HCT116 (cell line): ENCODE measurements around the gene PLBD2. TPM values are rescaled to one million over a fixed set of nuclear protein-coding genes. Genes with fewer than 3 reads are reported as not detected.

Experiments used
- ATAC-seq: fragments of 200-7000 bp; cut with Tn5 transposase; 2 replicates; pipeline ENCODE4 v1.9.1; 2020; ENCODE audit warnings: mild to moderate bottlenecking, moderate library complexity
- BruUV-seq: library from RNA; stranded (reverse); fragments of 400-500 nt; replicated peaks from 2 replicates; lab custom pipeline; 2021; lab: Mats Ljungman, UMichigan
- CTCF ChIA-PET: fragments of 300-600 bp; sonication (Branson Sonifier 250); formaldehyde crosslinking; loops from one replicate; lab custom pipeline; 2021; ENCODE audit warnings: antibody characterized with exemption; lab: Charles Lee
- POLR2A ChIA-PET: fragments of 300-600, 350-600 bp; sonication (Branson Sonifier 250); formaldehyde crosslinking; loops from one replicate; lab custom pipeline; 2021; ENCODE audit warnings: antibody characterized with exemption; lab: Charles Lee
- RAD21 ChIA-PET, 2 experiments: fragments of 300-600 bp; sonication (Branson Sonifier 250); formaldehyde crosslinking; loops; one replicate each; lab custom pipeline; 2023; ENCODE audit warnings: low total read pairs in 2 of 2; ENCODE audit not compliant: uncharacterized antibody in 2 of 2, unreplicated experiment in 2 of 2, low non-redundant PET in 1 of 2; lab: Charles Lee
- DNase-seq: peaks from one replicate; pipeline ENCODE4 v3.0.0-alpha.2; 2010; ENCODE audit warnings: low read depth, low spot score
- H2AFZ ChIP-seq: fragments of 200-600 bp; shearing (Covaris generic), sonication (generic); 2 replicates; pipeline ENCODE4 v1.6.1; 2017; ENCODE audit warnings: low read depth, mixed run types, mixed read lengths, antibody characterized with exemption, low read length; ENCODE audit not compliant: poor library complexity, severe bottlenecking
- H3K27ac ChIP-seq: 2 replicates; pipeline ENCODE4 v1.5.1; 2012; ENCODE audit warnings: low read depth, low read length
- H3K27me3 ChIP-seq: fragments of 200-600 bp; sonication (generic); 2 replicates; pipeline ENCODE4 v1.6.1; 2016; ENCODE audit warnings: mixed run types, low read length, mixed read lengths; ENCODE audit not compliant: insufficient read depth
- H3K36me3 ChIP-seq, 2 experiments: fragments of 200-500 bp in 1 of 2; fragments of 200-600 bp in 1 of 2; sonication (Bioruptor generic) in 1 of 2; sonication (generic) in 1 of 2; 2 replicates each; pipeline versions ENCODE4 v1.5.1 to v1.6.1; 2014 to 2016; ENCODE audit warnings: low read length in 2 of 2, inconsistent platforms in 1 of 2, mixed read lengths in 1 of 2, mixed run types in 1 of 2; ENCODE audit not compliant: insufficient read depth in 2 of 2, control insufficient read depth in 1 of 2
- H3K4me1 ChIP-seq, 2 experiments: fragments of 200-600 bp in 1 of 2; sonication (generic) in 1 of 2; 2 replicates each; pipeline versions ENCODE4 v1.5.1 to v1.6.1; 2012 to 2017; ENCODE audit warnings: low read length in 2 of 2, inconsistent platforms in 1 of 2, mild to moderate bottlenecking in 1 of 2, mixed read lengths in 1 of 2, mixed run types in 1 of 2, moderate library complexity in 1 of 2; ENCODE audit not compliant: insufficient read depth in 2 of 2, control insufficient read depth in 1 of 2
- H3K4me2 ChIP-seq: fragments of 200-600 bp; sonication (generic); 2 replicates; pipeline ENCODE4 v1.6.1; 2017; ENCODE audit warnings: mixed run types, low read length, mixed read lengths
- H3K4me3 ChIP-seq, 2 experiments: fragments of 200-600 bp in 1 of 2; sonication (generic) in 1 of 2; replicated peaks in 1 of 2; 2 replicates each; pipeline ENCODE4 v1.5.1; 2011 to 2016; ENCODE audit warnings: low read length in 2 of 2, control low read depth in 1 of 2, low read depth in 1 of 2, mild to moderate bottlenecking in 1 of 2, mixed read lengths in 1 of 2, mixed run types in 1 of 2
- H3K79me2 ChIP-seq: fragments of 200-600 bp; sonication (generic); 2 replicates; pipeline ENCODE4 v1.6.1; 2017; ENCODE audit warnings: mild to moderate bottlenecking, mixed run types, low read length, moderate library complexity, mixed read lengths; ENCODE audit not compliant: insufficient read depth
- H3K9ac ChIP-seq: fragments of 200-600 bp; sonication (generic); 2 replicates; pipeline ENCODE4 v1.6.1; 2016; ENCODE audit warnings: low read length, mixed read lengths
- H3K9me2 ChIP-seq: fragments of 200-600 bp; sonication (generic), shearing (Covaris generic); 2 replicates; pipeline ENCODE4 v1.6.1; 2017; ENCODE audit warnings: mixed run types, mild to moderate bottlenecking, moderate library complexity; ENCODE audit not compliant: insufficient read depth
- H3K9me3 ChIP-seq, 2 experiments: fragments of 200-500 bp in 1 of 2; fragments of 200-600 bp in 1 of 2; sonication (Bioruptor generic) in 1 of 2; sonication (generic) in 1 of 2; 2 replicates each; pipeline ENCODE4 v1.6.1; 2014 to 2017; ENCODE audit warnings: low read length in 2 of 2, mixed read lengths in 2 of 2, inconsistent platforms in 1 of 2, low read depth in 1 of 2, mild to moderate bottlenecking in 1 of 2, mixed run types in 1 of 2, moderate library complexity in 1 of 2; ENCODE audit not compliant: control insufficient read depth in 1 of 2, insufficient read depth in 1 of 2
- H4K20me1 ChIP-seq: fragments of 200-600 bp; sonication (generic), shearing (Covaris generic); 2 replicates; pipeline ENCODE4 v1.6.1; 2017; ENCODE audit warnings: mixed run types, mild to moderate bottlenecking, moderate library complexity; ENCODE audit not compliant: insufficient read depth
- EGR1 ChIP-seq: IDR thresholded peaks from 2 replicates; pipeline ENCODE4 v1.6.1; 2012; ENCODE audit warnings: low read depth
- ELF1 ChIP-seq: IDR thresholded peaks from 2 replicates; pipeline ENCODE4 v1.6.1; 2012; ENCODE audit warnings: low read depth, borderline replicate concordance
- EZH2 ChIP-seq: fragments of 200-600 bp; sonication (generic); IDR thresholded peaks from 2 replicates; pipeline ENCODE4 v1.6.1; 2017; ENCODE audit warnings: antibody characterized with exemption, mixed run types
- POLR2AphosphoS5 ChIP-seq: IDR thresholded peaks from 2 replicates; pipeline ENCODE4 v1.6.1; 2011; ENCODE audit warnings: mild to moderate bottlenecking, low read depth, low read length, moderate library complexity
- SIN3A ChIP-seq: IDR thresholded peaks from 2 replicates; pipeline ENCODE4 v1.6.1; 2012; ENCODE audit warnings: low read depth
- SP1 ChIP-seq: IDR thresholded peaks from 2 replicates; pipeline ENCODE4 v1.6.1; 2012; ENCODE audit warnings: low read depth
- TCF7L2 ChIP-seq: IDR thresholded peaks from 2 replicates; pipeline ENCODE4 v1.7.0; 2011; ENCODE audit warnings: borderline replicate concordance, inconsistent platforms; ENCODE audit not compliant: insufficient read depth, insufficient read length; ENCODE audit errors: extremely low read depth
- YY1 ChIP-seq: IDR thresholded peaks from 2 replicates; pipeline ENCODE4 v1.6.1; 2011; ENCODE audit warnings: low read length, low read depth, moderate library complexity, mild to moderate bottlenecking; ENCODE audit not compliant: insufficient replicate concordance; ENCODE audit errors: extremely low read depth
- ZBTB33 ChIP-seq: IDR thresholded peaks from 2 replicates; pipeline ENCODE4 v1.6.1; 2011; ENCODE audit warnings: mild to moderate bottlenecking, low read length, moderate library complexity; ENCODE audit not compliant: insufficient replicate concordance; ENCODE audit errors: extremely low read depth
- ZFX ChIP-seq: fragments of 450-650 bp; IDR thresholded peaks from 2 replicates; pipeline ENCODE4 v1.6.1; 2017
- ZNF274 ChIP-seq: fragments of 200-500 bp; sonication (Bioruptor generic); IDR thresholded peaks from 2 replicates; pipeline ENCODE4 v1.6.1; 2014; ENCODE audit warnings: mild to moderate bottlenecking, low read depth, low read length, inconsistent platforms
- intact Hi-C: fragments of 100-400 bp; cut with micrococcal nuclease; formaldehyde crosslinking; loops from 2 replicates; pipeline ENCODE4 v1.10.0; 2022
- total RNA-seq: library from RNA; stranded (reverse); gene quantifications from one replicate; pipeline ENCODE4 v1.2.1, GENCODE V29; 2021; ENCODE audit not compliant: unreplicated experiment
- TF ChIP-seq, protein P1 (sequence below): IDR thresholded peaks from 2 replicates; pipeline ENCODE4 v1.6.1; 2012
- TF ChIP-seq, protein P2 (sequence below): IDR thresholded peaks from 2 replicates; pipeline ENCODE4 v1.6.1; 2012

PLBD2 gene
- total RNA-seq, 1 experiment from 2014 or later: 45.0 TPM

DNA sequence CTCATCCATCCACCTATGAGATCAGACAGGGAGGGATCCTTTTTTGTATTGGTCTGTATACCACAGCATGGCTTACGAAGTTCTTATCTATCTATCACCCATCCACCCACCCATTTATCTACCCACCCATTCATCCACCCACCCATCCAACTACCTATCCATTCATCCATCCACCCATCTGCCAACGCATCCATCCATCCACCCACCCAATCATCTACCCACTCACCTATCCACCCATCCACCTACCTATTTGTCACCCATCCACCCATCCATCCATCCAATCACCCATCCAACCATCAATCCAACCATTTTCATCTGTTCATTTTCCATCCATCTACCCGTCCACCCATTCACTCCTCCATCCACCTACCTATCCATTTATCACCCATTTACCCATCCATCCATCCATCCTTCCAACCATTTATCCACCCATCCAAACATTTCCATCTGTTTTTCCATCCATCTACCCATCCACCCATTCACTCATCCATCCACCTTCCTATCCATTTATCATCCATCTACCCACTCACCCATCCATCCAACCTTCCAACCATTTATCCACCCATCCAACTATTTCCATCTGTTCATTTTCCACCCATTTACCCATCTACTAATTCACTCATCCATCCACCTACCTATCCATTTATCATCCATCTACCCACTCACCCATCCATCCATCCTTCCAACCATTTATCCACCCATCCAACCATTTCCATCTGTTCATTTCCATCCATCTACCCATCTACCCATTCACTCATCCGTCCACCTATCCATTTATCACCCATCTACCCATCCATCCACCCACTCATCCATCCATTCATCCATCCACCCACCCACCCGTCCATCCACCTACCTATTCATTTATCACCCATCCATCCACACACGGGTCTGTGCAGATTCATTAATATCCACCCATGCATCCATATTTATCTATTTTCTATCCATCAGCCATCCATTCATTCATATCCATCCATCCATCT lies 32.0 kb downstream of the PLBD2 start:
- CTCF ChIA-PET: no interaction called here
- RAD21 ChIA-PET: no interaction called here
- no peaks in the 10 kb centered on the region for H3K27me3 ChIP-seq
- intact Hi-C loops: no loop called here
- H3K4me1 ChIP-seq: no peaks in the 10 kb centered on the region
- no TSS peak for BruUV-seq
- no peak overlapping the region for H2AFZ ChIP-seq
- no peak for DNase-seq
- H3K4me2 ChIP-seq: no peak overlapping the region
- POLR2A ChIA-PET: no interaction called here
- H3K9ac ChIP-seq: no peak overlapping the region
- no peak overlapping the region for H3K27ac ChIP-seq
- no peaks in the 10 kb centered on the region for H3K9me3 ChIP-seq
- 0 out of 4 replicates have a peak, but pooled peaks cover 0 to 2% of the 10 kb centered on the region in 2 experiments for H3K36me3 ChIP-seq
- H3K4me3 ChIP-seq: no peak overlapping the region
- no peaks in the 10 kb centered on the region for H3K79me2 ChIP-seq
- ATAC-seq: no peak
- TF ChIP-seq POLR2AphosphoS5: no peak
- no peak for TF ChIP-seq EZH2
- TF ChIP-seq YY1: no peak
- TF ChIP-seq, protein P1, sequence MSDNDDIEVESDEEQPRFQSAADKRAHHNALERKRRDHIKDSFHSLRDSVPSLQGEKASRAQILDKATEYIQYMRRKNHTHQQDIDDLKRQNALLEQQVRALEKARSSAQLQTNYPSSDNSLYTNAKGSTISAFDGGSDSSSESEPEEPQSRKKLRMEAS: no peak
- no peak for TF ChIP-seq EGR1
- TF ChIP-seq ZFX: no peak
- TF ChIP-seq ELF1: no peak
- TF ChIP-seq SIN3A: no peak
- TF ChIP-seq ZNF274: no peak
- TF ChIP-seq, all 23 proteins: peak for 0
- Histone ChIP-seq H3K9me2 (no peaks in the 10 kb centered on the region), H4K20me1 (no peaks in the 10 kb centered on the region)

- H3K36me3 ChIP-seq: no peaks in the 10 kb centered on the region
- no peak overlapping the region for H3K9ac ChIP-seq
- H3K4me1 ChIP-seq: no peaks in the 10 kb centered on the region
- no TSS peak for BruUV-seq
- TF ChIP-seq ZNF274: no peak
- TF ChIP-seq TCF7L2: no peak
- no peak for TF ChIP-seq EZH2
- TF ChIP-seq SP1: no peak
- no peak for TF ChIP-seq ZBTB33
- no peak for TF ChIP-seq YY1
- TF ChIP-seq, protein P2, sequence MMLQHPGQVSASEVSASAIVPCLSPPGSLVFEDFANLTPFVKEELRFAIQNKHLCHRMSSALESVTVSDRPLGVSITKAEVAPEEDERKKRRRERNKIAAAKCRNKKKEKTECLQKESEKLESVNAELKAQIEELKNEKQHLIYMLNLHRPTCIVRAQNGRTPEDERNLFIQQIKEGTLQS: no peak
- no peak overlapping the region for H3K4me3 ChIP-seq
- H3K27ac ChIP-seq: no peak overlapping the region
- ChIA-PET CTCF (no interaction called here), RAD21 (no interaction called here), POLR2A (no interaction called here)
- no peaks in the 10 kb centered on the region for H3K27me3 ChIP-seq
- ATAC-seq (no peak), DNase-seq (no peak)
- H3K4me2 ChIP-seq: no peak overlapping the region
- H4K20me1 ChIP-seq: no peaks in the 10 kb centered on the region
- H3K79me2 ChIP-seq: no peaks in the 10 kb centered on the region
- intact Hi-C loops: no loop called here
- no peaks in the 10 kb centered on the region for H3K9me2 ChIP-seq
- H2AFZ ChIP-seq: no peak overlapping the region
- H3K9me3 ChIP-seq: no peaks in the 10 kb centered on the region
These were observed 32.8 kb downstream of the PLBD2 start for GRCh38 chr12:113391145-113391544.
